Panc1 (cell line): ENCODE data around the gene SLC48A1. TPM values are rescaled to one million over a fixed set of nuclear protein-coding genes. Genes with fewer than 3 reads are reported as not detected.
A peak's percentile ranks its signal among the peaks of the same experiment; 100 is the strongest.

Experiments used
- ATAC-seq: fragments of 200-7000 bp; cut with Tn5 transposase; 2 replicates; pipeline ENCODE4 v1.9.1; 2020; ENCODE audit warnings: mild to moderate bottlenecking, moderate library complexity
- BruUV-seq: library from RNA; stranded (reverse); fragments of 400-500 nt; replicated peaks from 2 replicates; lab custom pipeline; 2021; lab: Mats Ljungman, UMichigan
- CTCF ChIA-PET: fragments of 300-600 bp; sonication (Branson Sonifier 250); formaldehyde crosslinking; loops from one replicate; lab custom pipeline; 2022; ENCODE audit warnings: antibody characterized with exemption; lab: Charles Lee
- POLR2A ChIA-PET: fragments of 300-600 bp; sonication (Branson Sonifier 250); formaldehyde crosslinking; loops from one replicate; lab custom pipeline; 2022; ENCODE audit warnings: antibody characterized with exemption; lab: Charles Lee
- DNase-seq: peaks from one replicate; pipeline ENCODE4 v3.0.0-alpha.2; 2010; ENCODE audit warnings: low read depth, low spot score
- H3K27ac ChIP-seq: 2 replicates; pipeline ENCODE4 v1.5.1; 2011; ENCODE audit warnings: mild to moderate bottlenecking, low read length, inconsistent platforms
- H3K27me3 ChIP-seq: fragments of 200-500 bp; sonication (Bioruptor generic); 2 replicates; pipeline ENCODE4 v1.6.0; 2014; ENCODE audit warnings: low read length, inconsistent platforms; ENCODE audit not compliant: control insufficient read depth, insufficient read depth
- H3K36me3 ChIP-seq: fragments of 200-500 bp; sonication (Bioruptor generic); 2 replicates; pipeline ENCODE4 v1.5.1; 2014; ENCODE audit warnings: inconsistent platforms, mild to moderate bottlenecking, low read length, moderate library complexity; ENCODE audit not compliant: control insufficient read depth, insufficient read depth
- H3K4me1 ChIP-seq: 2 replicates; pipeline ENCODE4 v1.5.1; 2011; ENCODE audit warnings: inconsistent platforms, mild to moderate bottlenecking, low read length, moderate library complexity; ENCODE audit not compliant: control insufficient read depth, insufficient read depth
- H3K4me3 ChIP-seq, 2 experiments: 2 replicates each; pipeline ENCODE4 v1.5.1; 2011 to 2012; ENCODE audit warnings: low read depth in 2 of 2, low read length in 2 of 2, mild to moderate bottlenecking in 2 of 2, inconsistent platforms in 1 of 2, moderate library complexity in 1 of 2
- H3K9me3 ChIP-seq: fragments of 200-500 bp; sonication (Bioruptor generic); 2 replicates; pipeline ENCODE4 v1.5.1; 2014; ENCODE audit warnings: low read depth, mild to moderate bottlenecking, inconsistent platforms, low read length, moderate library complexity; ENCODE audit not compliant: control insufficient read depth, insufficient read depth
- POLR2AphosphoS5 ChIP-seq: IDR thresholded peaks from 2 replicates; pipeline ENCODE4 v1.6.1; 2012; ENCODE audit warnings: mild to moderate bottlenecking, low read depth, low read length, moderate library complexity
- SIN3A ChIP-seq: IDR thresholded peaks from 2 replicates; pipeline ENCODE4 v1.6.1; 2012; ENCODE audit warnings: low read depth, mild to moderate bottlenecking, low read length, moderate library complexity, borderline replicate concordance; ENCODE audit not compliant: insufficient read depth
- TCF7L2 ChIP-seq: IDR thresholded peaks from 2 replicates; pipeline ENCODE4 v1.6.1; 2011; ENCODE audit warnings: mild to moderate bottlenecking, low read depth, low read length, inconsistent platforms
- in situ Hi-C: cut with HindIII; loops from 2 replicates; pipeline ENCODE4 v1.10.0; 2016; ENCODE audit warnings: low sequenced_read_pairs, low pct_unique_long_range_greater_than_20kb
- intact Hi-C: fragments of 100-400 bp; cut with micrococcal nuclease; formaldehyde crosslinking; loops from one replicate; pipeline ENCODE4 v1.10.0; 2022; ENCODE audit not compliant: unreplicated experiment
- total RNA-seq: library from RNA; stranded (reverse); gene quantifications from one replicate; pipeline ENCODE4 v1.2.1, GENCODE V29; 2021; ENCODE audit not compliant: unreplicated experiment
- TF ChIP-seq, protein P1 (sequence below): fragments of 450-650 bp; IDR thresholded peaks from 2 replicates; pipeline ENCODE4 v1.5.1; 2017; ENCODE audit warnings: mild to moderate bottlenecking
- TF ChIP-seq, protein P2 (sequence below), 2 experiments: IDR thresholded peaks; 2 replicates each; pipeline ENCODE4 v1.6.1; 2011 to 2012; ENCODE audit warnings: low read depth in 2 of 2, control low read depth in 1 of 2, low read length in 1 of 2, mild to moderate bottlenecking in 1 of 2, moderate library complexity in 1 of 2; ENCODE audit not compliant: insufficient read depth in 1 of 2

The SLC48A1 gene
- total RNA-seq, 1 experiment from 2014 or later: 32.0 TPM

DNA sequence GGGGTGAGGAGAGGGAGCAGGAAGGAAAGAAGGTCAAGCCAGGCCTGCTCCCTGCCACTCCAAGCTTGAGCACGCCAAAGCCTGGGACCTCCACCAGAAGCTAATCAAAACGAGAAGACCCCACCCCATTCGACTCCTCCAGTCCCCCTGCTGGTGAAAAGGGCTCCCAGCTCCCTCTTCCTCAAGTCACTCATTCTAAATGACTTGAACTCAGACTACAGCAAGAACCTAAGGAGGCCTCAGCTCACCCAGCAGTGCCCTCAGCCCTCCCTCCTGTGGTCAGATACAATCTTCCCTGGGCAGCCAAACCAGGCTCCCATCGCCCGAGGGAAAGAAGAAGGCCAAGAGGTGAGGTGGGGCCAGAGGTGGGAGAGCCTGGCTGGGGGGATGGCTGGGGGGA lies 29.3 kb downstream of the SLC48A1 start:
- DNase-seq (no peak), ATAC-seq (0 out of 2 replicates have a peak, but pooled peaks have one; percentile 27)
- POLR2A ChIA-PET: interaction anchor here (0.6 kb wide), 2 partner anchors 22 to 381 kb away, joined by 3 read pairs; no protein-coding TSS in a partner anchor

GRCh38 chr12:47803191-47803875 lies 30.3 kb downstream of the SLC48A1 start:
- Histone ChIP-seq H3K9me3 (no peaks in the 10 kb centered on the region), H3K27ac (no peak overlapping the region), H3K4me3 (no peak overlapping the region), H3K27me3 (no peaks in the 10 kb centered on the region), H3K4me1 (peaks cover 46% of the 10 kb centered on the region), H3K36me3 (no peaks in the 10 kb centered on the region)
- ATAC-seq (no peak), DNase-seq (no peak)
- in situ Hi-C loops: no loop called here
- ChIA-PET CTCF (interaction anchor here (0.6 kb wide), 1 partner anchor 36 kb away, joined by 3 read pairs; no protein-coding TSS in a partner anchor), POLR2A (no interaction called here)
- intact Hi-C loops: no loop called here
- no TSS peak for BruUV-seq
- TF ChIP-seq, protein P1, sequence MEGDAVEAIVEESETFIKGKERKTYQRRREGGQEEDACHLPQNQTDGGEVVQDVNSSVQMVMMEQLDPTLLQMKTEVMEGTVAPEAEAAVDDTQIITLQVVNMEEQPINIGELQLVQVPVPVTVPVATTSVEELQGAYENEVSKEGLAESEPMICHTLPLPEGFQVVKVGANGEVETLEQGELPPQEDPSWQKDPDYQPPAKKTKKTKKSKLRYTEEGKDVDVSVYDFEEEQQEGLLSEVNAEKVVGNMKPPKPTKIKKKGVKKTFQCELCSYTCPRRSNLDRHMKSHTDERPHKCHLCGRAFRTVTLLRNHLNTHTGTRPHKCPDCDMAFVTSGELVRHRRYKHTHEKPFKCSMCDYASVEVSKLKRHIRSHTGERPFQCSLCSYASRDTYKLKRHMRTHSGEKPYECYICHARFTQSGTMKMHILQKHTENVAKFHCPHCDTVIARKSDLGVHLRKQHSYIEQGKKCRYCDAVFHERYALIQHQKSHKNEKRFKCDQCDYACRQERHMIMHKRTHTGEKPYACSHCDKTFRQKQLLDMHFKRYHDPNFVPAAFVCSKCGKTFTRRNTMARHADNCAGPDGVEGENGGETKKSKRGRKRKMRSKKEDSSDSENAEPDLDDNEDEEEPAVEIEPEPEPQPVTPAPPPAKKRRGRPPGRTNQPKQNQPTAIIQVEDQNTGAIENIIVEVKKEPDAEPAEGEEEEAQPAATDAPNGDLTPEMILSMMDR: no peak
- TF ChIP-seq TCF7L2 (no peak), POLR2AphosphoS5 (no peak), SIN3A (no peak)
- TF ChIP-seq, protein P2, sequence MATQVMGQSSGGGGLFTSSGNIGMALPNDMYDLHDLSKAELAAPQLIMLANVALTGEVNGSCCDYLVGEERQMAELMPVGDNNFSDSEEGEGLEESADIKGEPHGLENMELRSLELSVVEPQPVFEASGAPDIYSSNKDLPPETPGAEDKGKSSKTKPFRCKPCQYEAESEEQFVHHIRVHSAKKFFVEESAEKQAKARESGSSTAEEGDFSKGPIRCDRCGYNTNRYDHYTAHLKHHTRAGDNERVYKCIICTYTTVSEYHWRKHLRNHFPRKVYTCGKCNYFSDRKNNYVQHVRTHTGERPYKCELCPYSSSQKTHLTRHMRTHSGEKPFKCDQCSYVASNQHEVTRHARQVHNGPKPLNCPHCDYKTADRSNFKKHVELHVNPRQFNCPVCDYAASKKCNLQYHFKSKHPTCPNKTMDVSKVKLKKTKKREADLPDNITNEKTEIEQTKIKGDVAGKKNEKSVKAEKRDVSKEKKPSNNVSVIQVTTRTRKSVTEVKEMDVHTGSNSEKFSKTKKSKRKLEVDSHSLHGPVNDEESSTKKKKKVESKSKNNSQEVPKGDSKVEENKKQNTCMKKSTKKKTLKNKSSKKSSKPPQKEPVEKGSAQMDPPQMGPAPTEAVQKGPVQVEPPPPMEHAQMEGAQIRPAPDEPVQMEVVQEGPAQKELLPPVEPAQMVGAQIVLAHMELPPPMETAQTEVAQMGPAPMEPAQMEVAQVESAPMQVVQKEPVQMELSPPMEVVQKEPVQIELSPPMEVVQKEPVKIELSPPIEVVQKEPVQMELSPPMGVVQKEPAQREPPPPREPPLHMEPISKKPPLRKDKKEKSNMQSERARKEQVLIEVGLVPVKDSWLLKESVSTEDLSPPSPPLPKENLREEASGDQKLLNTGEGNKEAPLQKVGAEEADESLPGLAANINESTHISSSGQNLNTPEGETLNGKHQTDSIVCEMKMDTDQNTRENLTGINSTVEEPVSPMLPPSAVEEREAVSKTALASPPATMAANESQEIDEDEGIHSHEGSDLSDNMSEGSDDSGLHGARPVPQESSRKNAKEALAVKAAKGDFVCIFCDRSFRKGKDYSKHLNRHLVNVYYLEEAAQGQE (IDR thresholded peaks at IDR 0.05; ENCODE audit: insufficient read depth in 1 of 2, low read depth in 2 of 2, low read length in 1 of 2): no peak

More for the DNA sequence above, 29.3 kb downstream of the SLC48A1 start:
- intact Hi-C loops: no loop called here
- CTCF ChIA-PET: interaction anchor here (0.7 to 2.1 kb wide), 4 partner anchors 11 to 138 kb away, joined by 3 to 11 read pairs (median 5); no protein-coding TSS in a partner anchor
- in situ Hi-C loops: no loop called here
- no peak overlapping the region for H3K27ac ChIP-seq
- peaks cover 36% of the 10 kb centered on the region for H3K4me1 ChIP-seq
- H3K36me3 ChIP-seq: no peaks in the 10 kb centered on the region; the same call in 1 of the 2 replicates
- no TSS peak for BruUV-seq
- H3K4me3 ChIP-seq: no peak overlapping the region
- no peaks in the 10 kb centered on the region for H3K9me3 ChIP-seq
- no peak for TF ChIP-seq SIN3A
- TF ChIP-seq TCF7L2: no peak
- TF ChIP-seq, protein P1: no peak; the same call in 1 of the 2 replicates
- TF ChIP-seq POLR2AphosphoS5: no peak
- TF ChIP-seq, protein P2 (IDR thresholded peaks at IDR 0.05; ENCODE audit: insufficient read depth in 1 of 2, low read depth in 2 of 2, low read length in 1 of 2): no peak
- H3K27me3 ChIP-seq: no peaks in the 10 kb centered on the region
